DOHH2 (cell line): Measurements from ENCODE around the gene SETD3.

Experiments
- H3F3A ChIP-seq: fragments of 200-600 bp; sonication (generic), shearing (Covaris generic); 2 replicates; pipeline ENCODE4 v1.6.0; 2016; ENCODE audit warnings: antibody characterized with exemption, mild to moderate bottlenecking; ENCODE audit not compliant: control insufficient read depth, insufficient read depth
- H3K27ac ChIP-seq: fragments of 200-600 bp; sonication (generic); 2 replicates; pipeline ENCODE4 v1.5.1; 2014; ENCODE audit warnings: low read depth, mild to moderate bottlenecking, low read length, moderate library complexity
- H3K27me3 ChIP-seq: fragments of 200-600 bp; sonication (generic); 2 replicates; pipeline ENCODE4 v1.6.1; 2014; ENCODE audit warnings: mild to moderate bottlenecking, low read length, mixed read lengths; ENCODE audit not compliant: control insufficient read depth
- H3K36me3 ChIP-seq: fragments of 200-600 bp; sonication (generic); 2 replicates; pipeline ENCODE4 v1.6.1; 2014; ENCODE audit warnings: mild to moderate bottlenecking, low read length, moderate library complexity, mixed read lengths; ENCODE audit not compliant: control insufficient read depth
- H3K4me1 ChIP-seq: fragments of 200-600 bp; sonication (generic); 2 replicates; pipeline ENCODE4 v1.6.1; 2014; ENCODE audit warnings: mild to moderate bottlenecking, low read length, mixed read lengths; ENCODE audit not compliant: control insufficient read depth
- H3K4me2 ChIP-seq: fragments of 200-600 bp; sonication (generic); 2 replicates; pipeline ENCODE4 v1.6.0; 2014; ENCODE audit warnings: mild to moderate bottlenecking, low read length, moderate library complexity
- H3K4me3 ChIP-seq: fragments of 200-600 bp; sonication (generic); 2 replicates; pipeline ENCODE4 v1.5.1; 2014; ENCODE audit warnings: mild to moderate bottlenecking, low read length, mixed read lengths
- H3K79me2 ChIP-seq: fragments of 200-600 bp; sonication (generic); 2 replicates; pipeline ENCODE4 v1.6.1; 2014; ENCODE audit warnings: mild to moderate bottlenecking, low read length, mixed read lengths; ENCODE audit not compliant: control insufficient read depth
- H3K9me2 ChIP-seq: fragments of 200-600 bp; sonication (generic); replicated peaks from 2 replicates; pipeline ENCODE4 v1.6.1; 2014; ENCODE audit warnings: mild to moderate bottlenecking, low read length, mixed read lengths; ENCODE audit not compliant: control insufficient read depth
- H3K9me3 ChIP-seq: fragments of 200-600 bp; sonication (generic); 2 replicates; pipeline ENCODE4 v1.6.1; 2014; ENCODE audit warnings: antibody characterized with exemption, low read length, mixed read lengths; ENCODE audit not compliant: control insufficient read depth, insufficient read depth
- H4K20me1 ChIP-seq: fragments of 200-600 bp; sonication (generic); 2 replicates; pipeline ENCODE4 v1.6.0; 2014; ENCODE audit warnings: low read depth, mild to moderate bottlenecking, antibody characterized with exemption, low read length, moderate library complexity; ENCODE audit not compliant: control insufficient read depth, insufficient read depth
- EZH2phosphoT487 ChIP-seq: fragments of 200-600 bp; sonication (generic); IDR thresholded peaks from 2 replicates; pipeline ENCODE4 v1.6.1; 2017; ENCODE audit warnings: borderline replicate concordance, mild to moderate bottlenecking, antibody characterized with exemption, low read length, moderate library complexity, mixed read lengths
- TF ChIP-seq, protein P1 (sequence below): fragments of 200-600 bp; sonication (generic); IDR thresholded peaks from one replicate; pipeline ENCODE4 v1.5.1; 2014; ENCODE audit warnings: antibody characterized with exemption, mild to moderate bottlenecking, low read depth, low read length; ENCODE audit not compliant: poor library complexity, severe bottlenecking

The SETD3 gene

DNA sequence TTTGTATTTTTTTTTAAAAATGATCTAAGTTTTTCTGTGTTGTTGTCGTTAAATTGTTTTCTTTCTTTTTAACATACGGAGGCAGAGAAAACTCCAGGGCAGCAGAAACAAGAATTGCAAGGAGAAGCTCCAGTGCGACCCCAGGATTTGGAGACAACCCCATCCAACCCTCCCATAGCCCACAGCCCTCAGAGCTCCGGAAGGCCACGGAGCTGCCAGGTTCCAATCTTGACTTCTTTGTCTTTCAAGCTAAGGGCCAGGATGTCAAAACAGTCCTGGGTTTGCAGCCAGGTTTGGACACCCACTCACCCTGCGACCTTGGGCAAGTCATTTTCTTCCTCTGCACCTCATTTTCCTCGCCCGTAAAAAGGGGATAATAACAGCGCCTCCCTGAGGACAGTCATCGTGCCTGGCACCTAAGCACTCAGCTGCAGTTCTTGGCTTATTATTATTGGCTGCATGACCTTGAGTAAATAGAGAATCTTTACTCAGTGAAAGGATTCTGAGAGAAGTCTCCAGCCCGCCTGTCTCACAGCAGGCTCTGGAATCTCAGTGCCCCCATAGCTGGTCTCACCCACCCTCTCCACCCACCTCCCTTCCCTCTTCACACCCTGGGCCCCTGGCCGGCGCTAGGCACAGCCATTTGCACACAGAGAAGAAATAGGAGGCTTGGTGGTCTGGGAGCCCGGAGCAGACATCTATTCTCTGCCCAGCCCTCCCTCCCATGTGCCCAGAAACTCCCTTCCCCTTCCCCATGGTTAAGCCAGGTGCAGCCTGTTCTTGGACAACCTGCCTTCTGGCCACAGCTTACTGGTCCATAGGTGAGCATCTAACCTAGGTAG, 129.3 kb downstream of the SETD3 start:
- H3K36me3 ChIP-seq: no peaks in the 10 kb centered on the region
- TF ChIP-seq, protein P1, sequence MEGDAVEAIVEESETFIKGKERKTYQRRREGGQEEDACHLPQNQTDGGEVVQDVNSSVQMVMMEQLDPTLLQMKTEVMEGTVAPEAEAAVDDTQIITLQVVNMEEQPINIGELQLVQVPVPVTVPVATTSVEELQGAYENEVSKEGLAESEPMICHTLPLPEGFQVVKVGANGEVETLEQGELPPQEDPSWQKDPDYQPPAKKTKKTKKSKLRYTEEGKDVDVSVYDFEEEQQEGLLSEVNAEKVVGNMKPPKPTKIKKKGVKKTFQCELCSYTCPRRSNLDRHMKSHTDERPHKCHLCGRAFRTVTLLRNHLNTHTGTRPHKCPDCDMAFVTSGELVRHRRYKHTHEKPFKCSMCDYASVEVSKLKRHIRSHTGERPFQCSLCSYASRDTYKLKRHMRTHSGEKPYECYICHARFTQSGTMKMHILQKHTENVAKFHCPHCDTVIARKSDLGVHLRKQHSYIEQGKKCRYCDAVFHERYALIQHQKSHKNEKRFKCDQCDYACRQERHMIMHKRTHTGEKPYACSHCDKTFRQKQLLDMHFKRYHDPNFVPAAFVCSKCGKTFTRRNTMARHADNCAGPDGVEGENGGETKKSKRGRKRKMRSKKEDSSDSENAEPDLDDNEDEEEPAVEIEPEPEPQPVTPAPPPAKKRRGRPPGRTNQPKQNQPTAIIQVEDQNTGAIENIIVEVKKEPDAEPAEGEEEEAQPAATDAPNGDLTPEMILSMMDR: peak; percentile 11
- TF ChIP-seq EZH2phosphoT487: no peak
- H3K4me2 ChIP-seq: no peak overlapping the region
- H3F3A ChIP-seq: no peaks in the 10 kb centered on the region
- no peak overlapping the region for H3K27ac ChIP-seq
- H3K27me3 ChIP-seq: no peaks in the 10 kb centered on the region
- no peaks in the 10 kb centered on the region for H4K20me1 ChIP-seq
- H3K4me3 ChIP-seq: no peak overlapping the region
- no peaks in the 10 kb centered on the region for H3K9me2 ChIP-seq
- no peaks in the 10 kb centered on the region for H3K9me3 ChIP-seq
- H3K79me2 ChIP-seq: no peaks in the 10 kb centered on the region
- H3K4me1 ChIP-seq: no peaks in the 10 kb centered on the region

DNA sequence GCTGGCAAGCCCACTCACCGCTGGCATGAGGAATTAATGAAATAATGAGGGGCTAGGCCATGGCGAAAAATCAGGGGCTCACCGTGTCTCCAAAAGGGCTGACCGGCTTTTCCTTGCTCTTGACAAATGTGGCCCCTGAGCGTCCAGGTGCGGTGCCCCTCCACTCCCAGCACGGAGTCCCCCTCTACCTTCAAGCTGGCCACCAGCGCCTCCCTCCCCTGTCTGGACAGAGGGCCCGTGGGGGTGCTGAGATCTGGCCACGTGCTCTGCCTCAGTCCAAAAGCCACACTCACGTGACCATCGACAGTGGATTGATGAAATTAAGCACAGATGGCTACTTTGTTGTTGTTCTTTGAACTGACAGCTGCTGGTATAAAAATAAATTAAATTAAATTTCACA, 129.9 kb downstream of the SETD3 start:
- H3K27me3 ChIP-seq: no peaks in the 10 kb centered on the region
- no peak overlapping the region for H3K4me3 ChIP-seq
- H3F3A ChIP-seq: no peaks in the 10 kb centered on the region
- H3K27ac ChIP-seq: no peak overlapping the region
- H3K4me2 ChIP-seq: no peak overlapping the region
- no peaks in the 10 kb centered on the region for H3K9me3 ChIP-seq
- TF ChIP-seq, protein P1: no peak
- TF ChIP-seq EZH2phosphoT487: no peak
- H3K36me3 ChIP-seq: no peaks in the 10 kb centered on the region
- no peaks in the 10 kb centered on the region for H3K4me1 ChIP-seq
- H4K20me1 ChIP-seq: no peaks in the 10 kb centered on the region
- H3K79me2 ChIP-seq: no peaks in the 10 kb centered on the region
- H3K9me2 ChIP-seq: no peaks in the 10 kb centered on the region

DNA sequence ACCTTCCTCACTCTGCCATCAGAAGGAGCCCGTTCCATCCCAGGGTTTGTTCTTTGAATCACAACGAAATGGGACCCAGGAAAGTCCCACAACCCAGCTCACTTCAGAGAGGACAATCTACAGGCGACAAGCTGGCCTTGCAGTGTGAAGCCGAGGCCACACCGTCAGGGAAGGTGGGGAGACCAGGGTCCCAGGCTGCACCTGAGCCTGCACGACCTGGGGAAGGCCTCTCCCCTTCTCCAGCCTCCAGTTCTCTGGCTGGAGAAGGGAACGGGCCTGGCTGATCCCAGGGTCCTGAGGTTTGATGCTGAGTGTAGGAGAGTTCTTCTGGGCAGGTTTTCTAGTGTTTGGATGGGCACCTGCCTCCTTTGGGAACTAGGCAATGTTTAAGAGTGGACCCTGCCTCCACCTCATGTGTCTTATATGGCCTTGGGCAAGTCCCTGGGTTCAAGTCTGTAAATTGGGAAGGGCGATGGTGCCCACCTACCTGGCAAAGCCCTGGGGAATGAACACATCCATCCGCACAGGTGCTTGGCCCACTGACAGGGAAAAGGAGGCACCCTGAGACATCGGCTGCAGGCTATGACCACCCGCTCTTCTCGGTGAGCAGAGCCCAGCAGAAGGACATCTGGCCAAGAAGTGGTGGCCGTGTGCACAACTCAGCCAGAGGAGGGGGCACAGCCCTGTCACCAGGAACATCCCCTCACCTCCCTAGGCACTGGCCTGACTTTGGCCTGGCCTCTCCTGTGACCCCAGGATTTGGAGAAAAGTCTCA, 130.8 kb downstream of the SETD3 start:
- TF ChIP-seq EZH2phosphoT487: no peak
- TF ChIP-seq, protein P1: no peak
- Histone ChIP-seq H3K4me3 (no peak overlapping the region), H4K20me1 (no peaks in the 10 kb centered on the region), H3K4me2 (no peak overlapping the region), H3K4me1 (no peaks in the 10 kb centered on the region), H3K36me3 (no peaks in the 10 kb centered on the region), H3K9me2 (no peaks in the 10 kb centered on the region), H3K79me2 (no peaks in the 10 kb centered on the region), H3K9me3 (no peaks in the 10 kb centered on the region), H3K27me3 (no peaks in the 10 kb centered on the region), H3K27ac (no peak overlapping the region), H3F3A (no peaks in the 10 kb centered on the region)
